Stomach (tissue), 4 donors: ENCODE measurements around the gene PIAS1.

Source experiments
- EP300 ChIP-seq: sonication (generic); formaldehyde crosslinking; IDR thresholded peaks from one replicate; pipeline ENCODE4 v1.6.1; 2017; ENCODE audit warnings: antibody characterized with exemption
- TF ChIP-seq, protein P1 (sequence below), 7 experiments: fragments of 450-650 bp in 4 of 7; fragments of 200-600 bp in 3 of 7; sonication (generic) in 3 of 7; IDR thresholded peaks; one replicate each; pipeline ENCODE4 v1.5.1; 2016 to 2019; ENCODE audit warnings: antibody characterized with exemption in 7 of 7, control low read depth in 2 of 7, mild to moderate bottlenecking in 1 of 7

DNA sequence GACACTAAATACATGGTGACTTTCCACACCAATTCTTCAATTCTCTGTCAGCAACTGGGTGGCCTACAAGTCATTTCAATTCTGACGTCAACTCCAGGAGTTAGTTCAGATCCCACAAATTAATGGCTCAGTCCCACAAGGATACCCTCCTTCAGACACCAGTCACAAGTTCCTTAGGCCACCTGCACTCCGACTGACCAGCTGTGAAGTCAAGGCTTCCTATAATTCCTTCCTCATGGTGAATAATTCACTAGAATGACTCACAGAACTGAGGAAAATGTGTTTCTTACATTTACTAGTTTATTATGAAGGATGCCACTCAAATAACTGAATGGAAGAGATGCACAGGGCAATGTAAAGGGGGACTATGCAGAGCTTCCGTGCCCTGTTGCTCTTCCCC lies 6.3 kb upstream of the PIAS1 start:
- TF ChIP-seq, protein P1, sequence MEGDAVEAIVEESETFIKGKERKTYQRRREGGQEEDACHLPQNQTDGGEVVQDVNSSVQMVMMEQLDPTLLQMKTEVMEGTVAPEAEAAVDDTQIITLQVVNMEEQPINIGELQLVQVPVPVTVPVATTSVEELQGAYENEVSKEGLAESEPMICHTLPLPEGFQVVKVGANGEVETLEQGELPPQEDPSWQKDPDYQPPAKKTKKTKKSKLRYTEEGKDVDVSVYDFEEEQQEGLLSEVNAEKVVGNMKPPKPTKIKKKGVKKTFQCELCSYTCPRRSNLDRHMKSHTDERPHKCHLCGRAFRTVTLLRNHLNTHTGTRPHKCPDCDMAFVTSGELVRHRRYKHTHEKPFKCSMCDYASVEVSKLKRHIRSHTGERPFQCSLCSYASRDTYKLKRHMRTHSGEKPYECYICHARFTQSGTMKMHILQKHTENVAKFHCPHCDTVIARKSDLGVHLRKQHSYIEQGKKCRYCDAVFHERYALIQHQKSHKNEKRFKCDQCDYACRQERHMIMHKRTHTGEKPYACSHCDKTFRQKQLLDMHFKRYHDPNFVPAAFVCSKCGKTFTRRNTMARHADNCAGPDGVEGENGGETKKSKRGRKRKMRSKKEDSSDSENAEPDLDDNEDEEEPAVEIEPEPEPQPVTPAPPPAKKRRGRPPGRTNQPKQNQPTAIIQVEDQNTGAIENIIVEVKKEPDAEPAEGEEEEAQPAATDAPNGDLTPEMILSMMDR (IDR thresholded peaks at IDR 0.05): no peak
- TF ChIP-seq EP300: no peak
